ENCODE results near the gene PDE6C. TPM values are rescaled to one million over a fixed set of nuclear protein-coding genes. Genes with fewer than 3 reads are reported as not detected.

Gene PDE6C
- total and polyA plus RNA-seq, 2 of the 4 experiments (the other 2 are of a cell fraction): not detected

DNA sequence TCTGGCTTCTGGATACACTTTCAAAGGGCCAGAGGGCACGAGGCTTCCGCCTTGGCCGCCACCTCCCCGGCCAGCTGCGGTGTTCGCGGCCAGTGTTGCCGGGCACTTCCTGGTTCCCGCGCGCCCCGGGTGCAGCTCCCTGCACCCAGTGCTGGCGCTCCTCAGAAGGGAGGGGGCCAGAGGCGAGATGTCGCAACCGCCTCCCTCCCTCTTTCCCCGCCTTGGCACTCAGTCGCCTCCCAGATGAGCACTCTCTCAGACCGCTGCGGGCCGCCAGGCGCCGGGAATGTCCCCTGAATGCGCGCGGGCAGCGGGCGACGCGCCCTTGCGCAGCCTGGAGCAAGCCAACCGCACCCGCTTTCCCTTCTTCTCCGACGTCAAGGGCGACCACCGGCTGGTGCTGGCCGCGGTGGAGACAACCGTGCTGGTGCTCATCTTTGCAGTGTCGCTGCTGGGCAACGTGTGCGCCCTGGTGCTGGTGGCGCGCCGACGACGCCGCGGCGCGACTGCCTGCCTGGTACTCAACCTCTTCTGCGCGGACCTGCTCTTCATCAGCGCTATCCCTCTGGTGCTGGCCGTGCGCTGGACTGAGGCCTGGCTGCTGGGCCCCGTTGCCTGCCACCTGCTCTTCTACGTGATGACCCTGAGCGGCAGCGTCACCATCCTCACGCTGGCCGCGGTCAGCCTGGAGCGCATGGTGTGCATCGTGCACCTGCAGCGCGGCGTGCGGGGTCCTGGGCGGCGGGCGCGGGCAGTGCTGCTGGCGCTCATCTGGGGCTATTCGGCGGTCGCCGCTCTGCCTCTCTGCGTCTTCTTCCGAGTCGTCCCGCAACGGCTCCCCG is 45.7 kb upstream of the PDE6C start, which contains the start of gene FFAR4:
TSS of gene FFAR4 (plus strand) at position 231 of the 842 bp plus-strand sequence. CDS start at position 287, 56 bp downstream.
- H3K18ac ChIP-seq (ENCODE audit: low read depth, low read length): no peak within 1 kb of the TSS
- no peak within 1 kb of the TSS for H2BK120ac ChIP-seq (ENCODE audit: low read depth, low read length)
- no peak within 1 kb of the TSS for H4K5ac ChIP-seq (ENCODE audit: low read depth, low read length)
- H3K27ac ChIP-seq (ENCODE audit: insufficient read depth, low read length): no peak within 1 kb of the TSS
- H2BK20ac ChIP-seq (ENCODE audit: low read depth, low read length): no peak within 1 kb of the TSS
- WGBS, 2 experiments (ENCODE audit: extremely low coverage in 2 of 2, insufficient read length in 1 of 2): 2% methylated on average over 24 of the region's 85 CpGs; no CpG with 5 or more reads in 1 of the 2 experiments
- H2AK5ac ChIP-seq (ENCODE audit: low read depth, low read length): no peak within 1 kb of the TSS
- no peak within 1 kb of the TSS for H4K8ac ChIP-seq (ENCODE audit: low read depth in 2 of 2, low read length in 2 of 2)
- H4K20me1 ChIP-seq (ENCODE audit: insufficient read depth, low read length): no peaks in the 10 kb centered on the region
- TF ChIP-seq MAFK (IDR thresholded peaks at IDR 0.05; ENCODE audit: low read depth, low read length): no peak
- no peak for TF ChIP-seq BHLHE40 (IDR thresholded peaks at IDR 0.05; ENCODE audit: low read depth, low read length)
- TF ChIP-seq, protein P1, sequence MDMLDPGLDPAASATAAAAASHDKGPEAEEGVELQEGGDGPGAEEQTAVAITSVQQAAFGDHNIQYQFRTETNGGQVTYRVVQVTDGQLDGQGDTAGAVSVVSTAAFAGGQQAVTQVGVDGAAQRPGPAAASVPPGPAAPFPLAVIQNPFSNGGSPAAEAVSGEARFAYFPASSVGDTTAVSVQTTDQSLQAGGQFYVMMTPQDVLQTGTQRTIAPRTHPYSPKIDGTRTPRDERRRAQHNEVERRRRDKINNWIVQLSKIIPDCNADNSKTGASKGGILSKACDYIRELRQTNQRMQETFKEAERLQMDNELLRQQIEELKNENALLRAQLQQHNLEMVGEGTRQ (IDR thresholded peaks at IDR 0.05; ENCODE audit: low read depth, low read length): no peak
- TF ChIP-seq SMC3 (IDR thresholded peaks at IDR 0.05; ENCODE audit: low read depth, low read length): no peak
- TF ChIP-seq, protein P2, sequence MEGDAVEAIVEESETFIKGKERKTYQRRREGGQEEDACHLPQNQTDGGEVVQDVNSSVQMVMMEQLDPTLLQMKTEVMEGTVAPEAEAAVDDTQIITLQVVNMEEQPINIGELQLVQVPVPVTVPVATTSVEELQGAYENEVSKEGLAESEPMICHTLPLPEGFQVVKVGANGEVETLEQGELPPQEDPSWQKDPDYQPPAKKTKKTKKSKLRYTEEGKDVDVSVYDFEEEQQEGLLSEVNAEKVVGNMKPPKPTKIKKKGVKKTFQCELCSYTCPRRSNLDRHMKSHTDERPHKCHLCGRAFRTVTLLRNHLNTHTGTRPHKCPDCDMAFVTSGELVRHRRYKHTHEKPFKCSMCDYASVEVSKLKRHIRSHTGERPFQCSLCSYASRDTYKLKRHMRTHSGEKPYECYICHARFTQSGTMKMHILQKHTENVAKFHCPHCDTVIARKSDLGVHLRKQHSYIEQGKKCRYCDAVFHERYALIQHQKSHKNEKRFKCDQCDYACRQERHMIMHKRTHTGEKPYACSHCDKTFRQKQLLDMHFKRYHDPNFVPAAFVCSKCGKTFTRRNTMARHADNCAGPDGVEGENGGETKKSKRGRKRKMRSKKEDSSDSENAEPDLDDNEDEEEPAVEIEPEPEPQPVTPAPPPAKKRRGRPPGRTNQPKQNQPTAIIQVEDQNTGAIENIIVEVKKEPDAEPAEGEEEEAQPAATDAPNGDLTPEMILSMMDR (conservative IDR thresholded peaks at IDR 0.05; ENCODE audit: low read depth, low read length): no peak
- no peak for TF ChIP-seq RFX5 (IDR thresholded peaks at IDR 0.05; ENCODE audit: low read depth, low read length)
- no peak for TF ChIP-seq CHD1 (IDR thresholded peaks at IDR 0.05; ENCODE audit: low read depth, low read length)
- TF ChIP-seq NFE2L2 (IDR thresholded peaks at IDR 0.05; ENCODE audit: low read depth, low read length): no peak
- no peak for TF ChIP-seq FOS (IDR thresholded peaks at IDR 0.05; ENCODE audit: low read depth, low read length)
- no peak for TF ChIP-seq MAZ (IDR thresholded peaks at IDR 0.05; ENCODE audit: borderline replicate concordance, low read depth, low read length)
- no peak for TF ChIP-seq RCOR1 (IDR thresholded peaks at IDR 0.05; ENCODE audit: insufficient replicate concordance, low read length)
- no peak within 1 kb of the TSS for H3K23ac ChIP-seq (ENCODE audit: low read depth, low read length)
- H3K4me2 ChIP-seq (ENCODE audit: low read depth, low read length): peak within 1 kb of the TSS; percentile 41; the same call in 1 of the 2 replicates
- H3K27me3 ChIP-seq (ENCODE audit: control insufficient read depth, insufficient read depth, low read length): peaks cover 61% of the 10 kb centered on the region
- peak within 1 kb of the TSS; percentile 68 for H2AFZ ChIP-seq (replicated peaks; ENCODE audit: low read length, poor library complexity)
- ATAC-seq (ENCODE audit: low read depth) (no peak), DNase-seq (no peak)
- ChIA-PET CTCF (no interaction called here), POLR2A (ENCODE audit: unreplicated experiment) (no interaction called here)
- dilution Hi-C loops (cut with HindIII; ENCODE audit: low sequenced_read_pairs, unreplicated experiment): no loop called here
- intact Hi-C loops (cut with micrococcal nuclease): no loop called here
- H3K4me1 ChIP-seq (ENCODE audit: control insufficient read depth, insufficient read depth, low read length): no peaks in the 10 kb centered on the region
- in situ Hi-C loops (cut with MboI; ENCODE audit: low sequenced_read_pairs): no loop called here
- no peak within 1 kb of the TSS for H4K91ac ChIP-seq (ENCODE audit: insufficient read depth, low read depth, low read length)
- H2BK5ac ChIP-seq (ENCODE audit: low read depth, low read length, poor library complexity, severe bottlenecking): no peak within 1 kb of the TSS
- no peak within 1 kb of the TSS for H3K14ac ChIP-seq (replicated peaks; ENCODE audit: low read depth, low read length)
- H3K36me3 ChIP-seq (ENCODE audit: control insufficient read depth, insufficient read depth, low read length): no peaks in the 10 kb centered on the region
- H3K9me3 ChIP-seq (ENCODE audit: control insufficient read depth, insufficient read depth, low read length): no peaks in the 10 kb centered on the region
- H3K4ac ChIP-seq (ENCODE audit: low read depth, low read length): no peak within 1 kb of the TSS
- H2AK9ac ChIP-seq (replicated peaks; ENCODE audit: low read depth, low read length, poor library complexity): no peak within 1 kb of the TSS
- no peak within 1 kb of the TSS for H3K4me3 ChIP-seq (ENCODE audit: insufficient read depth, low read depth, low read length)
- H3K9me1 ChIP-seq (ENCODE audit: insufficient read depth, low read length): no peaks in the 10 kb centered on the region
- no peak within 1 kb of the TSS for H2BK15ac ChIP-seq (ENCODE audit: low read depth, low read length)
- no peak within 1 kb of the TSS for H3K9ac ChIP-seq (ENCODE audit: low read depth, low read length)
- H3K79me1 ChIP-seq (ENCODE audit: low read depth in 1 of 2, low read length in 2 of 2): no peaks in the 10 kb centered on the region
- no peak within 1 kb of the TSS for H3K56ac ChIP-seq (ENCODE audit: extremely low read depth, insufficient read depth, low read length)
- no TSS peak for BruUV-seq (replicated peaks)
